HCT116 (cell line): Measurements from ENCODE around the gene ACR.

Source experiments
- CBX3 ChIP-seq: IDR thresholded peaks from 2 replicates; pipeline ENCODE4 v1.6.1; 2012; ENCODE audit warnings: low read depth
- CTCF ChIP-seq, 3 experiments: fragments of 200-600 bp in 1 of 3; sonication (generic) in 1 of 3; IDR thresholded peaks in 2 of 3; conservative IDR thresholded peaks in 1 of 3; 2 replicates each; pipeline ENCODE4 v1.5.1; 2012 to 2017; ENCODE audit warnings: low read depth in 2 of 3, low read length in 2 of 3, antibody characterized with exemption in 1 of 3, borderline replicate concordance in 1 of 3, control low read depth in 1 of 3, mild to moderate bottlenecking in 1 of 3, mixed read lengths in 1 of 3, mixed run types in 1 of 3, moderate library complexity in 1 of 3; ENCODE audit not compliant: insufficient read depth in 1 of 3
- EGR1 ChIP-seq: IDR thresholded peaks from 2 replicates; pipeline ENCODE4 v1.6.1; 2012; ENCODE audit warnings: low read depth
- EZH2 ChIP-seq: fragments of 200-600 bp; sonication (generic); IDR thresholded peaks from 2 replicates; pipeline ENCODE4 v1.6.1; 2017; ENCODE audit warnings: antibody characterized with exemption, mixed run types
- EZH2phosphoT487 ChIP-seq: fragments of 200-600 bp; IDR thresholded peaks from 2 replicates; pipeline ENCODE4 v1.6.1; 2018; ENCODE audit warnings: antibody characterized with exemption, borderline replicate concordance
- MAX ChIP-seq: IDR thresholded peaks from 2 replicates; pipeline ENCODE4 v1.6.1; 2012
- POLR2A ChIP-seq: IDR thresholded peaks from 2 replicates; pipeline ENCODE4 v1.7.0; 2011; ENCODE audit warnings: borderline replicate concordance; ENCODE audit not compliant: insufficient read depth, insufficient read length; ENCODE audit errors: extremely low read depth
- POLR2AphosphoS5 ChIP-seq: IDR thresholded peaks from 2 replicates; pipeline ENCODE4 v1.6.1; 2011; ENCODE audit warnings: mild to moderate bottlenecking, low read depth, low read length, moderate library complexity
- SP1 ChIP-seq: IDR thresholded peaks from 2 replicates; pipeline ENCODE4 v1.6.1; 2012; ENCODE audit warnings: low read depth
- YY1 ChIP-seq: IDR thresholded peaks from 2 replicates; pipeline ENCODE4 v1.6.1; 2011; ENCODE audit warnings: low read length, low read depth, moderate library complexity, mild to moderate bottlenecking; ENCODE audit not compliant: insufficient replicate concordance; ENCODE audit errors: extremely low read depth
- ZBTB33 ChIP-seq: IDR thresholded peaks from 2 replicates; pipeline ENCODE4 v1.6.1; 2011; ENCODE audit warnings: mild to moderate bottlenecking, low read length, moderate library complexity; ENCODE audit not compliant: insufficient replicate concordance; ENCODE audit errors: extremely low read depth
- TF ChIP-seq, protein P1 (sequence below): IDR thresholded peaks from 2 replicates; pipeline ENCODE4 v1.6.1; 2012; ENCODE audit warnings: low read depth

DNA sequence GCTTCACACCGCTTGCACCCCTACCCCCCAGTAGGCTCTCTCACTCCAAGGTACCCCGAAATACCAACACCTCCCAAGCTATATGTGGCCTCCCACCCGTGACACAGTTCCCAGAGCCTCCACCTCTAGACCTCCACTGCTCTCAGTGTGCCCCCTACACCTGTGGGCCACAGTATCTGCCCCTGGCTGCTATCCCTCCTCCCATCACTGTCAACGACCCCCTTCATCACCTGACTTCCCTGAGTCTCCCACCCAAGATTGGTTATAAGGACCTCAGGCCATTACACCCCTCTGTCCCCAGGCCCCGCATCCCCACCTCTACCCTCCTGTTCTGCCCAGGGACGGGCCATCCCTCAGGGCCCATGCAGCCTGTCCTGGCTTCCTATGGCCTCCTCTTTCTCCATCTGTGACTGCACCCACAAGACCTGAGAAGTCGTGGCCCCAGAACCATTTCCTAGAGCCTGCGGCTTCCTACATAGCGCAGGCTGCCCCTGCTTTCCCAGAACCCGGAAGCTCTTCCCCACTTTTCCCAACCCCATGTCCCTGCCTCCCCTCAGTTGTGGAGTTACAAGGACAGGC, 734 bp downstream of the ACR start:
- no peak for TF ChIP-seq CTCF (IDR thresholded peaks at IDR 0.05 in 2 of 3, conservative IDR thresholded peaks at IDR 0.05 in 1 of 3; ENCODE audit: borderline replicate concordance in 1 of 3, insufficient read depth in 1 of 3, low read depth in 2 of 3, low read length in 2 of 3)
- TF ChIP-seq YY1: no peak
- no peak for TF ChIP-seq POLR2AphosphoS5
- TF ChIP-seq MAX: no peak
- TF ChIP-seq, protein P1, sequence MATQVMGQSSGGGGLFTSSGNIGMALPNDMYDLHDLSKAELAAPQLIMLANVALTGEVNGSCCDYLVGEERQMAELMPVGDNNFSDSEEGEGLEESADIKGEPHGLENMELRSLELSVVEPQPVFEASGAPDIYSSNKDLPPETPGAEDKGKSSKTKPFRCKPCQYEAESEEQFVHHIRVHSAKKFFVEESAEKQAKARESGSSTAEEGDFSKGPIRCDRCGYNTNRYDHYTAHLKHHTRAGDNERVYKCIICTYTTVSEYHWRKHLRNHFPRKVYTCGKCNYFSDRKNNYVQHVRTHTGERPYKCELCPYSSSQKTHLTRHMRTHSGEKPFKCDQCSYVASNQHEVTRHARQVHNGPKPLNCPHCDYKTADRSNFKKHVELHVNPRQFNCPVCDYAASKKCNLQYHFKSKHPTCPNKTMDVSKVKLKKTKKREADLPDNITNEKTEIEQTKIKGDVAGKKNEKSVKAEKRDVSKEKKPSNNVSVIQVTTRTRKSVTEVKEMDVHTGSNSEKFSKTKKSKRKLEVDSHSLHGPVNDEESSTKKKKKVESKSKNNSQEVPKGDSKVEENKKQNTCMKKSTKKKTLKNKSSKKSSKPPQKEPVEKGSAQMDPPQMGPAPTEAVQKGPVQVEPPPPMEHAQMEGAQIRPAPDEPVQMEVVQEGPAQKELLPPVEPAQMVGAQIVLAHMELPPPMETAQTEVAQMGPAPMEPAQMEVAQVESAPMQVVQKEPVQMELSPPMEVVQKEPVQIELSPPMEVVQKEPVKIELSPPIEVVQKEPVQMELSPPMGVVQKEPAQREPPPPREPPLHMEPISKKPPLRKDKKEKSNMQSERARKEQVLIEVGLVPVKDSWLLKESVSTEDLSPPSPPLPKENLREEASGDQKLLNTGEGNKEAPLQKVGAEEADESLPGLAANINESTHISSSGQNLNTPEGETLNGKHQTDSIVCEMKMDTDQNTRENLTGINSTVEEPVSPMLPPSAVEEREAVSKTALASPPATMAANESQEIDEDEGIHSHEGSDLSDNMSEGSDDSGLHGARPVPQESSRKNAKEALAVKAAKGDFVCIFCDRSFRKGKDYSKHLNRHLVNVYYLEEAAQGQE: no peak
- no peak for TF ChIP-seq SP1
- no peak for TF ChIP-seq ZBTB33
- TF ChIP-seq POLR2A: no peak
- TF ChIP-seq CBX3: no peak
- TF ChIP-seq EGR1: no peak
- TF ChIP-seq EZH2phosphoT487: no peak
- TF ChIP-seq EZH2: no peak
